Panc1 (cell line): ENCODE data around the gene PRKCA. TPM values are rescaled to one million over a fixed set of nuclear protein-coding genes. Genes with fewer than 3 reads are reported as not detected.

ENCODE experiments used
- ATAC-seq: fragments of 200-7000 bp; cut with Tn5 transposase; 2 replicates; pipeline ENCODE4 v1.9.1; 2020; ENCODE audit warnings: mild to moderate bottlenecking, moderate library complexity
- BruUV-seq: library from RNA; stranded (reverse); fragments of 400-500 nt; replicated peaks from 2 replicates; lab custom pipeline; 2021; lab: Mats Ljungman, UMichigan
- CTCF ChIA-PET: fragments of 300-600 bp; sonication (Branson Sonifier 250); formaldehyde crosslinking; loops from one replicate; lab custom pipeline; 2022; ENCODE audit warnings: antibody characterized with exemption; lab: Charles Lee
- POLR2A ChIA-PET: fragments of 300-600 bp; sonication (Branson Sonifier 250); formaldehyde crosslinking; loops from one replicate; lab custom pipeline; 2022; ENCODE audit warnings: antibody characterized with exemption; lab: Charles Lee
- DNase-seq: peaks from one replicate; pipeline ENCODE4 v3.0.0-alpha.2; 2010; ENCODE audit warnings: low read depth, low spot score
- H3K27ac ChIP-seq: 2 replicates; pipeline ENCODE4 v1.5.1; 2011; ENCODE audit warnings: mild to moderate bottlenecking, low read length, inconsistent platforms
- H3K27me3 ChIP-seq: fragments of 200-500 bp; sonication (Bioruptor generic); 2 replicates; pipeline ENCODE4 v1.6.0; 2014; ENCODE audit warnings: low read length, inconsistent platforms; ENCODE audit not compliant: control insufficient read depth, insufficient read depth
- H3K36me3 ChIP-seq: fragments of 200-500 bp; sonication (Bioruptor generic); 2 replicates; pipeline ENCODE4 v1.5.1; 2014; ENCODE audit warnings: inconsistent platforms, mild to moderate bottlenecking, low read length, moderate library complexity; ENCODE audit not compliant: control insufficient read depth, insufficient read depth
- H3K4me1 ChIP-seq: 2 replicates; pipeline ENCODE4 v1.5.1; 2011; ENCODE audit warnings: inconsistent platforms, mild to moderate bottlenecking, low read length, moderate library complexity; ENCODE audit not compliant: control insufficient read depth, insufficient read depth
- H3K4me3 ChIP-seq, 2 experiments: 2 replicates each; pipeline ENCODE4 v1.5.1; 2011 to 2012; ENCODE audit warnings: low read depth in 2 of 2, low read length in 2 of 2, mild to moderate bottlenecking in 2 of 2, inconsistent platforms in 1 of 2, moderate library complexity in 1 of 2
- H3K9me3 ChIP-seq: fragments of 200-500 bp; sonication (Bioruptor generic); 2 replicates; pipeline ENCODE4 v1.5.1; 2014; ENCODE audit warnings: low read depth, mild to moderate bottlenecking, inconsistent platforms, low read length, moderate library complexity; ENCODE audit not compliant: control insufficient read depth, insufficient read depth
- POLR2AphosphoS5 ChIP-seq: IDR thresholded peaks from 2 replicates; pipeline ENCODE4 v1.6.1; 2012; ENCODE audit warnings: mild to moderate bottlenecking, low read depth, low read length, moderate library complexity
- SIN3A ChIP-seq: IDR thresholded peaks from 2 replicates; pipeline ENCODE4 v1.6.1; 2012; ENCODE audit warnings: low read depth, mild to moderate bottlenecking, low read length, moderate library complexity, borderline replicate concordance; ENCODE audit not compliant: insufficient read depth
- TCF7L2 ChIP-seq: IDR thresholded peaks from 2 replicates; pipeline ENCODE4 v1.6.1; 2011; ENCODE audit warnings: mild to moderate bottlenecking, low read depth, low read length, inconsistent platforms
- in situ Hi-C: cut with HindIII; loops from 2 replicates; pipeline ENCODE4 v1.10.0; 2016; ENCODE audit warnings: low sequenced_read_pairs, low pct_unique_long_range_greater_than_20kb
- intact Hi-C: fragments of 100-400 bp; cut with micrococcal nuclease; formaldehyde crosslinking; loops from one replicate; pipeline ENCODE4 v1.10.0; 2022; ENCODE audit not compliant: unreplicated experiment
- total RNA-seq: library from RNA; stranded (reverse); gene quantifications from one replicate; pipeline ENCODE4 v1.2.1, GENCODE V29; 2021; ENCODE audit not compliant: unreplicated experiment
- TF ChIP-seq, protein P1 (sequence below), 2 experiments: IDR thresholded peaks; 2 replicates each; pipeline ENCODE4 v1.6.1; 2011 to 2012; ENCODE audit warnings: low read depth in 2 of 2, control low read depth in 1 of 2, low read length in 1 of 2, mild to moderate bottlenecking in 1 of 2, moderate library complexity in 1 of 2; ENCODE audit not compliant: insufficient read depth in 1 of 2
- TF ChIP-seq, protein P2 (sequence below): fragments of 450-650 bp; IDR thresholded peaks from 2 replicates; pipeline ENCODE4 v1.5.1; 2017; ENCODE audit warnings: mild to moderate bottlenecking

Gene PRKCA
- total RNA-seq, 1 experiment from 2014 or later: 53.0 TPM

- intact Hi-C loops: no loop called here
- no TSS peak for BruUV-seq
- no peaks in the 10 kb centered on the region; the same call in 1 of the 2 replicates for H3K4me1 ChIP-seq
- in situ Hi-C loops: no loop called here
- H3K27ac ChIP-seq: no peak overlapping the region
- ATAC-seq: no peak
- ChIA-PET CTCF (no interaction called here), POLR2A (no interaction called here)
- no peak for DNase-seq
- H3K27me3 ChIP-seq: no peaks in the 10 kb centered on the region
- TF ChIP-seq SIN3A (no peak), TCF7L2 (no peak), POLR2AphosphoS5 (no peak)
- TF ChIP-seq, protein P1, sequence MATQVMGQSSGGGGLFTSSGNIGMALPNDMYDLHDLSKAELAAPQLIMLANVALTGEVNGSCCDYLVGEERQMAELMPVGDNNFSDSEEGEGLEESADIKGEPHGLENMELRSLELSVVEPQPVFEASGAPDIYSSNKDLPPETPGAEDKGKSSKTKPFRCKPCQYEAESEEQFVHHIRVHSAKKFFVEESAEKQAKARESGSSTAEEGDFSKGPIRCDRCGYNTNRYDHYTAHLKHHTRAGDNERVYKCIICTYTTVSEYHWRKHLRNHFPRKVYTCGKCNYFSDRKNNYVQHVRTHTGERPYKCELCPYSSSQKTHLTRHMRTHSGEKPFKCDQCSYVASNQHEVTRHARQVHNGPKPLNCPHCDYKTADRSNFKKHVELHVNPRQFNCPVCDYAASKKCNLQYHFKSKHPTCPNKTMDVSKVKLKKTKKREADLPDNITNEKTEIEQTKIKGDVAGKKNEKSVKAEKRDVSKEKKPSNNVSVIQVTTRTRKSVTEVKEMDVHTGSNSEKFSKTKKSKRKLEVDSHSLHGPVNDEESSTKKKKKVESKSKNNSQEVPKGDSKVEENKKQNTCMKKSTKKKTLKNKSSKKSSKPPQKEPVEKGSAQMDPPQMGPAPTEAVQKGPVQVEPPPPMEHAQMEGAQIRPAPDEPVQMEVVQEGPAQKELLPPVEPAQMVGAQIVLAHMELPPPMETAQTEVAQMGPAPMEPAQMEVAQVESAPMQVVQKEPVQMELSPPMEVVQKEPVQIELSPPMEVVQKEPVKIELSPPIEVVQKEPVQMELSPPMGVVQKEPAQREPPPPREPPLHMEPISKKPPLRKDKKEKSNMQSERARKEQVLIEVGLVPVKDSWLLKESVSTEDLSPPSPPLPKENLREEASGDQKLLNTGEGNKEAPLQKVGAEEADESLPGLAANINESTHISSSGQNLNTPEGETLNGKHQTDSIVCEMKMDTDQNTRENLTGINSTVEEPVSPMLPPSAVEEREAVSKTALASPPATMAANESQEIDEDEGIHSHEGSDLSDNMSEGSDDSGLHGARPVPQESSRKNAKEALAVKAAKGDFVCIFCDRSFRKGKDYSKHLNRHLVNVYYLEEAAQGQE (IDR thresholded peaks at IDR 0.05; ENCODE audit: insufficient read depth in 1 of 2, low read depth in 2 of 2, low read length in 1 of 2): no peak
- TF ChIP-seq, protein P2, sequence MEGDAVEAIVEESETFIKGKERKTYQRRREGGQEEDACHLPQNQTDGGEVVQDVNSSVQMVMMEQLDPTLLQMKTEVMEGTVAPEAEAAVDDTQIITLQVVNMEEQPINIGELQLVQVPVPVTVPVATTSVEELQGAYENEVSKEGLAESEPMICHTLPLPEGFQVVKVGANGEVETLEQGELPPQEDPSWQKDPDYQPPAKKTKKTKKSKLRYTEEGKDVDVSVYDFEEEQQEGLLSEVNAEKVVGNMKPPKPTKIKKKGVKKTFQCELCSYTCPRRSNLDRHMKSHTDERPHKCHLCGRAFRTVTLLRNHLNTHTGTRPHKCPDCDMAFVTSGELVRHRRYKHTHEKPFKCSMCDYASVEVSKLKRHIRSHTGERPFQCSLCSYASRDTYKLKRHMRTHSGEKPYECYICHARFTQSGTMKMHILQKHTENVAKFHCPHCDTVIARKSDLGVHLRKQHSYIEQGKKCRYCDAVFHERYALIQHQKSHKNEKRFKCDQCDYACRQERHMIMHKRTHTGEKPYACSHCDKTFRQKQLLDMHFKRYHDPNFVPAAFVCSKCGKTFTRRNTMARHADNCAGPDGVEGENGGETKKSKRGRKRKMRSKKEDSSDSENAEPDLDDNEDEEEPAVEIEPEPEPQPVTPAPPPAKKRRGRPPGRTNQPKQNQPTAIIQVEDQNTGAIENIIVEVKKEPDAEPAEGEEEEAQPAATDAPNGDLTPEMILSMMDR: no peak
- no peaks in the 10 kb centered on the region for H3K9me3 ChIP-seq
- no peak overlapping the region for H3K4me3 ChIP-seq
- H3K36me3 ChIP-seq: no peaks in the 10 kb centered on the region
These were observed 446.9 kb downstream of the PRKCA start for GRCh38 chr17:66749217-66749832.

DNA sequence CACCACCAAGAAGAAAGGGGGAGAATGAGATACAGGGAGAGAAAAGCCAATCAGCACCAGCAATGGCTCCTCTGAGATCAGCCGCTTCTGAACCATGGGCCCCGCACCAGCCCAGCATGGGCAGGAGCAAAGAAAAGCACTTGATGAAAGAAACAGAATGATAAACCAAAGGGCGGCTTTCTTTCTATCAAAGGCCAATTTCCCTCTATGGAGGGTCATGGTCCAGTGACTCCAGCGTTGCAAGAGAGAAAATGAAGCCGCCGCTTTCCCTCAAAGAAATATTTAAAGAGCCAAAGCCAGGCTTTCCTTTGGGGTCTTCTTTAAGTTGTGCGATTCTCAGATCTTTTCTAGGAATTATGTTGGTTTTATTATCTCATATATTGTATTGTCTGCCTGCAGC lies 447.7 kb downstream of the PRKCA start:
- in situ Hi-C loops (no loop called here), intact Hi-C loops (no loop called here)
- H3K4me1 ChIP-seq: no peaks in the 10 kb centered on the region; the same call in 1 of the 2 replicates
- H3K4me3 ChIP-seq: no peak overlapping the region
- H3K27ac ChIP-seq: no peak overlapping the region
- TF ChIP-seq POLR2AphosphoS5 (no peak), SIN3A (no peak), TCF7L2 (no peak)
- TF ChIP-seq, protein P1 (IDR thresholded peaks at IDR 0.05; ENCODE audit: insufficient read depth in 1 of 2, low read depth in 2 of 2, low read length in 1 of 2): no peak
- TF ChIP-seq, protein P2: no peak
- no peaks in the 10 kb centered on the region for H3K36me3 ChIP-seq
- no peaks in the 10 kb centered on the region for H3K9me3 ChIP-seq
- ChIA-PET CTCF (no interaction called here), POLR2A (interaction anchor here (0.6 kb wide), 1 partner anchor 85 kb away, joined by 7 read pairs; no protein-coding TSS in a partner anchor)
- ATAC-seq (no peak), DNase-seq (no peak)
- H3K27me3 ChIP-seq: no peaks in the 10 kb centered on the region
- BruUV-seq: no TSS peak
